GM18511 (cell line): Measurements from ENCODE around the gene FGGY.
A peak's percentile ranks its signal among the peaks of the same experiment; 100 is the strongest.
"Not testable (repeated sequence)": the region's sequence is repeated elsewhere in the genome, so short reads cannot be mapped to it uniquely, and the experiment has no call there.

Source experiments
- ATAC-seq: cut with Tn5 transposase; IDR thresholded peaks from one replicate; pipeline ENCODE4 v1.9.1; 2021; ENCODE audit warnings: mild to moderate bottlenecking, moderate library complexity; ENCODE audit not compliant: unreplicated experiment

Gene FGGY

GRCh38 chr1:59561796-59562195 lies 264.9 kb downstream of the FGGY start:
- ATAC-seq: no peak

- no peak for ATAC-seq
Measured at GRCh38 chr1:59564192-59564891, 267.4 kb downstream of the FGGY start.

DNA sequence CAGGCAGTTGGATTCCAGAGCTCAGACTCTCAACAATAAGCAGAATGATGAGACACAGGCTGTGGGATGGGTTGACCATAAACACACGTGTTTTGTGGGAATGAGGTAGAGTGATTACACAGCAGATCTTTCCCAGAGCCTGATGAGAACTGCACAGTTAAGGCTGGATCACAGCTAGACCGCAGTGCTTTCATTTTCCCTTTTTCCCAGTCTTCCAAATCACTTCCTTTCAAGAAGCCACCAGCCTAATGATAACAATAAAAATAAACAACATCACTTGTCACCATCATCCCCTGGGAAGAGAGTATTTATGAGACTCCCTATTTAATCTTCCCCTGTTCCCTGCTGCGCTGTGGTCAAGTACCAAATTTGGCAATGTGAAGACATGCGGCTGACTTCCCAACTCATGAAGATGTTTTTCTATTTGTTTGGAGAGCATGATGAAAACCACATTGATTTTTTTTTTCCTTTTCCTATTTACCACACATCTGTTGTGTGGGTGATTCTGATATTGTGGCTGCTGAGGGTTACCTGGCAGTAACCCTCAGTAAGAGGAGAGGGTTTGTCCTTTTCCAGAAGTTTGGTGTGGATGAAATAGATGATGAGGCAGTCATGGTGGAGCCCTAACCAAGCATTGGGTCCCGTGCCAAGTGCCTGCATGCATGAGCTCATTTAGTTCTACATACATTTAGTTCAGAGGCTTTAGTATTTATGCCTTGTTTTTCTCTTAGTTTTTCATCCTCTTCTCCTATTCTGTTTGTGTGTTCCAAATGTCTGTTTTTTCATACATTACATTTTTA lies 268.9 kb downstream of the FGGY start:
- no peak for ATAC-seq

GRCh38 chr1:59568158-59568935 lies 271.5 kb downstream of the FGGY start:
- no peak for ATAC-seq

GRCh38 chr1:59569198-59569597 lies 272.3 kb downstream of the FGGY start:
- no peak for ATAC-seq

GRCh38 chr1:59570524-59570923 lies 273.6 kb downstream of the FGGY start:
- ATAC-seq: peak; percentile 89

GRCh38 chr1:59574085-59574484 lies 277.2 kb downstream of the FGGY start:
- ATAC-seq: no peak

GRCh38 chr1:59577774-59578173 lies 280.9 kb downstream of the FGGY start:
- ATAC-seq: no peak

- no peak for ATAC-seq
Measured at GRCh38 chr1:59579222-59579621, 282.3 kb downstream of the FGGY start.

DNA sequence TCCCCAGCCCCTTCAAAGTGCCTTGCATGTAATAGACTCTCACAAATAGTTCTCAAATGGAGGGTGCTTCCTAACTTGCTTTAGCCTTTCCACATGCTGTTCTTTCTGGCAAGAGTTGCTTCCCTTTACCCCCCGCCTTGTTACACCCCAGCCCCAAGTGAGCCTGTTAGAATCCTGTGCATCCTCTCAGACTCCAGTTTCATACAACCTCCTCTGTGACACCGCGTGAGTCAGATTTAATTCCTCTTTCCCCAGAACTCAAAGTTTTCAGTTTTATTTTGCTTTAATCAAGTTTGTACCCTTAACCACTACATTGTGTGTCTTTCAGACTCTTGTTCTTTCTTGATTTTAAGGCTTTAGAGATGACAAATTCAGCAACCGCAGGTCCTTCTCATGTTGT lies 283.4 kb downstream of the FGGY start:
- ATAC-seq: no peak

GRCh38 chr1:59592410-59592809 lies 295.5 kb downstream of the FGGY start:
- not testable (repeated sequence) for ATAC-seq

GRCh38 chr1:59592924-59593323 lies 296.0 kb downstream of the FGGY start:
- ATAC-seq: no peak

DNA sequence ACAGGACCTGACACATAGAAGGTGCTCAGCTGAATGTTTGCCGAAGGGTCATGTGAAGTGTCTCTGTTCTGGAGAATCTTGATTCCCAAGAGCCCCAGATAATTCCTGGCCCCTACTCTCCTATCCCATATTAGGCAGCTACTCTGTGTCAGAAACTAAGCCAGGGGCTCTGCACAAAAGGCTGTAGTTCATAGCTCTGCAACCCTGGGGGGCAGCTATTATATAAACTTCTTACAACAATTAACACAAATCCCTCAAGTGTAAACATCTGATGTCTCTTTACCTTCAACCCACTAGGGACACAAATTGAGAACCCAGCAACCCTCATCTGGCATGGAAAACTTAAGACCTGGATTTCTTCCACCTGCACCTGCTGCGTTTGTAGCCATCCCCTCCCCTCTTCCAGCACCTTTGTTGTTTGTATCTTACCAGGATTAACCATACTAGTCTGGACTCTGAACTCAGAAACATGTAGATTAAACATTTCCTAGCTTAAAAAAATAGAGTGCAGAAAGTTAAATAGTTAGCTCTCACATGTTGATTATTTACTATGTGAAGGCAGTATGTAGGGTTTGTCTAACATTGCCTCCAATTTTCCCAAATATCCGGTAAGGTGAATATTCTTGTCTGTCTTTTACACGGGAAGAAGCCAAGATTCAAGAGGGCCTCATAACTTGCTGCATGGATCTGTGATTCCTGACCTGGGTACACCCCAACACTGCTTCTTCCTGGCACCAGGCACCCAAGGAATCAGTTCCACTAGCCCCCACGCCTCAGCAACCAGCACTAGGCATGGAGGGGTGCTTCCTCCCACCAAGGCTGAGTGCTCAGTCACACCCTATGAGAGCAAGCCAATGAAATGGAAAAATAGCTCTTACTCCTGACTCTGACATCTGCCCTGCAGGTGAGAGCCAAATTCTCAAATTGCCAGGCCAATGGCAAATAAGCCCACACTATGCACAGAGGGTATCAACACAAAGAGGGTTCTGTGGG lies 297.2 kb downstream of the FGGY start:
- no peak for ATAC-seq

DNA sequence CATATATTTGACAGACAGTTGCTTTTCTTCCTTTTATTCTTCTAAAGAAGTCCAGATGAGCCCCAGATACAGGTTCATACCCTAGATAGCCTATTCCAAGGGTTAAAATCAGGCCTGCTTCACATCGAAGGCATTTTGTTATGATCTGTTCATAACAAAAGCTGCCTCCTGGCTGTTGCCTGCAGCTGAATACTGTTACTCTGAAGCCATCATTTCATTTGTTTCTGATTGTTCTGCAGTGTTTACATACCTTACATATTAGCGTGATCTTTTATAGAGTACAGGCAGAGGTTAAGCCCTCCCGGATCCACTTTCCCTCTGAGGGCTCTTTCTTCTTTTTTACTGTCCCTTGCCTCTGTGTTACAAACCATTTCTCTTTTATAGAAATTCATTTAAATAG lies 298.9 kb downstream of the FGGY start:
- ATAC-seq: no peak

DNA sequence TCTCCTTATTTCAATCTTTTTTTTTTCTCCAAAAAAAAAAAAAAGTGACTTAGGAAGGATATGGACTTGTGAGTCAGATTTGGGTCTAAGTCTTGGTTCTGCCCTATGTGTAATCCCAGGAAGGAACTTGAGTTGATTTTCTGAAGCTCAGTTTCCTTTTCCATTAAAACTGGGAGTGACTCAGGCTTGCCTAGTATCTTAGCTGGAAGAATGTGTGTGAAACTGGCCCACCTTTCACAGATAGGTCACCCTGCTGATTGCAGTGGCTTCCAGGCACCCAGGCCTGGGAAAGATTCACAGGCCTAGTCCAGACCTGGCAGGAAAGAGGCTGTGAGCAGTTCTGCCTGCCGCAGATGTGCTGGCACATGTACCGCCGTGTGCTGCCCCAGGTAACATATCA lies 299.5 kb downstream of the FGGY start:
- ATAC-seq: no peak

- no peak for ATAC-seq
Measured at GRCh38 chr1:59596956-59597355, 300.1 kb downstream of the FGGY start.

DNA sequence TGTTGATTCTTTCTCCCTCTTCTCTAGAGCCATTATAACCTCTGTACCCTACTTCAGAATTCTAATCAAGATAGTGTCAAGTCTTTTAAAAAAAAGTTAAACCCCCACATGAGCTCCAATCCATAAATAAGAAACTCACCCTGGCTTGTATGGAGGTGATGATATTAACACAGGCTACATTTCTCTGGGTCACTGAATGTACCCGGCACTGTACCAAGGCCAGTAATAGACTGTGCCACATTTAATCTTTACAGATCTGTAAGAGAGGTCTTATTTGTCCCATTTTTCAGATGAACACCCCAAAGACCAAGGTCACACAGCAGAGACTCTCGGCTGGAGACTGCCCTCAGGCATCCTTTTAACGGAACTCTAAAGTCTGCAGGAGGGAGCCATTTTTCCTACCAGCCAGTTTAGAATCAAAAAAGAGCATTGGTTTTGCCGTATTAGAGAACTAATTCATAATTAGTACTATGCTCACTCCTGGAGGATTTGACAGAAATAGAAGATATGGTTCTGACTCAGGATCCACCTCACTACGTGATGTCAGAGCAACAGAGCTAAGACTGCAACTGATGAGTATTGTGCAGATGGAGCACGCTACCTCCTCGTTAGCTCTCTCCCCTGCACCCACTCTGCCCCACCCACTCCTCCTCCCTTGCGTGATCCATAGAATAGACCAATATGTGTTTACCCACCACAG lies 300.7 kb downstream of the FGGY start:
- ATAC-seq: no peak

GRCh38 chr1:59598120-59598440 lies 301.2 kb downstream of the FGGY start:
- no peak for ATAC-seq

DNA sequence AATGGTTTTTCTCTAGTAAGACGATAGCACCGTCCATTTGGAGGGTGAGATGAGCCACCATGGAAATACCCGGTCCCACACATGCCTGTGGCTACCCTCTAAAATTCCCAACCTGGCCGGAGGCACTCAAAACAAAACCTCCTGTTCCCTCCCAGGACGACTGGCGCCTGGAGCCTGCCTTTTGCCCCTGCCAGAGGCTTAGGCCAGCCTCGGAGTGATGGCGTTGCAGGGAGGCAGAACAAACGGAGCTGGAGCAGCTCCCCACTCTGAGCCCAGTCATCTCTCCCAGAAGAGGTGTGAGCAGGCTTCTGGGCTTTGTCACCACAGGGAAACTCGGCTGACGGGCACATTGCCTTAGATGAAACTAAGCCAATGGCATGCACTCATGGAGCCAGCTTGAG lies 304.1 kb downstream of the FGGY start:
- ATAC-seq: no peak

GRCh38 chr1:59601811-59602210 lies 304.9 kb downstream of the FGGY start:
- ATAC-seq: no peak
